ENCODE results near the gene FXYD1.

GRCh38 chr19:35090160-35090505 is 48.5 kb upstream of the FXYD1 start:
- TF ChIP-seq SRF (IDR thresholded peaks at IDR 0.05; ENCODE audit: low read depth, low read length) (no peak), CTCF (IDR thresholded peaks at IDR 0.05; ENCODE audit: control extremely low read depth in 1 of 3, insufficient read depth in 1 of 3, low read depth in 1 of 3, low read length in 3 of 3) (no peak), POLR2AphosphoS5 (IDR thresholded peaks at IDR 0.05; ENCODE audit: low read depth, low read length) (no peak), FOSL1 (IDR thresholded peaks at IDR 0.05; ENCODE audit: insufficient read depth, low read depth, low read length) (no peak), HDAC6 (IDR thresholded peaks at IDR 0.05; ENCODE audit: low read depth, low read length) (no peak), YY1 (IDR thresholded peaks at IDR 0.05; ENCODE audit: low read depth, low read length) (no peak), TAF1 (IDR thresholded peaks at IDR 0.05; ENCODE audit: low read depth, low read length) (no peak), POLR2A (IDR thresholded peaks at IDR 0.05; ENCODE audit: control extremely low read depth in 1 of 2, low read depth in 2 of 2, low read length in 2 of 2) (no peak), RFX5 (IDR thresholded peaks at IDR 0.05; ENCODE audit: borderline replicate concordance, low read depth, low read length) (no peak), USF2 (IDR thresholded peaks at IDR 0.05; ENCODE audit: low read length) (no peak), NRF1 (IDR thresholded peaks at IDR 0.05; ENCODE audit: low read depth, low read length) (no peak), KDM1A (IDR thresholded peaks at IDR 0.05; ENCODE audit: borderline replicate concordance, low read length) (no peak)

All from H1 (cell line).